ENCODE results near the gene MOG.

The MOG gene

GRCh38 chr6:29656798-29657197, at the start of gene MOG:
MOG (plus strand) TSS chr6:29657092; CDS start chr6:29657210, 118 bp downstream.
- DNase-seq: no peak

- DNase-seq: no peak
Measured at GRCh38 chr6:29608131-29608530, 48.8 kb upstream of the MOG start.

GRCh38 chr6:29610540-29610939, 46.4 kb upstream of the MOG start:
- no peak for DNase-seq

- DNase-seq: no peak
Measured at GRCh38 chr6:29611426-29611825, 45.5 kb upstream of the MOG start.

GRCh38 chr6:29617782-29618554, 38.9 kb upstream of the MOG start:
- no peak for DNase-seq

- peak; percentile 44 for DNase-seq
Measured at GRCh38 chr6:29619578-29620160, 37.2 kb upstream of the MOG start.

- no peak for DNase-seq
Measured at GRCh38 chr6:29620630-29621029, 36.3 kb upstream of the MOG start.

- DNase-seq: no peak
Measured at GRCh38 chr6:29624520-29624961, 32.4 kb upstream of the MOG start.

GRCh38 chr6:29625337-29625930, 31.5 kb upstream of the MOG start:
- no peak for DNase-seq

- DNase-seq: no peak
Measured at GRCh38 chr6:29626948-29627754, 29.7 kb upstream of the MOG start.

GRCh38 chr6:29627755-29628418, 29.0 kb upstream of the MOG start:
- DNase-seq: peak; percentile 47

- peak; percentile 33 for DNase-seq
Measured at GRCh38 chr6:29628419-29629281, 28.2 kb upstream of the MOG start.

GRCh38 chr6:29629571-29629970, 27.3 kb upstream of the MOG start:
- no peak for DNase-seq

GRCh38 chr6:29630315-29630714, 26.6 kb upstream of the MOG start:
- no peak for DNase-seq

GRCh38 chr6:29631209-29631810, 25.6 kb upstream of the MOG start:
- no peak for DNase-seq

GRCh38 chr6:29631860-29632731, 24.8 kb upstream of the MOG start:
- no peak for DNase-seq

GRCh38 chr6:29632789-29633533, 23.9 kb upstream of the MOG start, which contains the start of gene GABBR1:
GABBR1 (minus strand) TSS chr6:29633183; CDS start chr6:29632385, 798 bp downstream.
- DNase-seq: peak; percentile 68

- no peak for DNase-seq
Measured at GRCh38 chr6:29633534-29633905, 23.4 kb upstream of the MOG start.

- no peak for DNase-seq
Measured at GRCh38 chr6:29637247-29637646, 19.6 kb upstream of the MOG start.
